Measurements from ENCODE around the gene RBMS3. TPM values are rescaled to one million over a fixed set of nuclear protein-coding genes. Genes with fewer than 3 reads are reported as not detected.

Gene RBMS3
- total RNA-seq, 1 experiment from 2014 or later: 0.42 TPM

DNA sequence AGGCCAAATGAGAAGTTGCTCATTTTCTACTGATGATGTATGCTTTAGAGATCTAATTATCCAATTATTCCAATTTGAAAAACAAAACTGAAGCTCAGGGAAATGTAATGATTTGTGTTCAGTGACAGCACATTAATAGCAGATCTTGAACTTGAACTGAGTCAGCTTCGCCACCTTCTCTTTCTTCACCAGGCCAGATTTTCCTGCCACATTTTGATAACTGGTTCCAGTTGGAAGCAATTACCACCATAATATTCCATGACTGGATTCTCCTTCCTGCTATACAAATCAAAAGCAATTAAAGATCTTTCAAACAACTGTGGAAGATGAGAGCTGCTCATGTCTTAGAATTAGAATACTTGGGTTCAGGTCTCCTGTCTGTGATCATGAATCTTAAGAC, 334.1 kb downstream of the RBMS3 start:
- H3K4me2 ChIP-seq (ENCODE audit: low read length): no peak overlapping the region
- H3K36me3 ChIP-seq (ENCODE audit: control insufficient read depth in 1 of 2, insufficient read depth in 2 of 2, low read length in 2 of 2): no peaks in the 10 kb centered on the region
- RAD21 ChIA-PET (ENCODE audit: low non-redundant PET in 1 of 2, low total read pairs in 2 of 2, uncharacterized antibody in 2 of 2, unreplicated experiment in 2 of 2): no interaction called here
- H3K79me2 ChIP-seq (ENCODE audit: insufficient read depth, low read length): no peaks in the 10 kb centered on the region
- intact Hi-C loops (cut with micrococcal nuclease): no loop called here
- H3K27ac ChIP-seq (ENCODE audit: low read depth, low read length): no peak overlapping the region
- H3K4me1 ChIP-seq (ENCODE audit: control insufficient read depth in 1 of 2, insufficient read depth in 2 of 2, low read length in 2 of 2): no peaks in the 10 kb centered on the region
- H2AFZ ChIP-seq (ENCODE audit: low read depth, low read length, poor library complexity, severe bottlenecking): no peak overlapping the region
- POLR2A ChIA-PET: no interaction called here
- DNase-seq (ENCODE audit: low read depth, low spot score) (no peak), ATAC-seq (no peak)
- H3K27me3 ChIP-seq (ENCODE audit: insufficient read depth, low read length): peaks cover 5% of the 10 kb centered on the region
- H4K20me1 ChIP-seq (ENCODE audit: insufficient read depth): no peaks in the 10 kb centered on the region
- no TSS peak for BruUV-seq (replicated peaks)
- no peak overlapping the region for H3K9ac ChIP-seq (ENCODE audit: low read length)
- no peaks in the 10 kb centered on the region for H3K9me3 ChIP-seq (ENCODE audit: control insufficient read depth in 1 of 2, insufficient read depth in 1 of 2, low read depth in 1 of 2, low read length in 2 of 2)
- no peak for TF ChIP-seq POLR2AphosphoS5 (IDR thresholded peaks at IDR 0.05; ENCODE audit: low read depth, low read length)
- CTCF ChIA-PET: no interaction called here
- H3K9me2 ChIP-seq (ENCODE audit: insufficient read depth): no peaks in the 10 kb centered on the region
- H3K4me3 ChIP-seq (replicated peaks in 1 of 2; ENCODE audit: low read depth in 1 of 2, low read length in 2 of 2): no peak overlapping the region

DNA sequence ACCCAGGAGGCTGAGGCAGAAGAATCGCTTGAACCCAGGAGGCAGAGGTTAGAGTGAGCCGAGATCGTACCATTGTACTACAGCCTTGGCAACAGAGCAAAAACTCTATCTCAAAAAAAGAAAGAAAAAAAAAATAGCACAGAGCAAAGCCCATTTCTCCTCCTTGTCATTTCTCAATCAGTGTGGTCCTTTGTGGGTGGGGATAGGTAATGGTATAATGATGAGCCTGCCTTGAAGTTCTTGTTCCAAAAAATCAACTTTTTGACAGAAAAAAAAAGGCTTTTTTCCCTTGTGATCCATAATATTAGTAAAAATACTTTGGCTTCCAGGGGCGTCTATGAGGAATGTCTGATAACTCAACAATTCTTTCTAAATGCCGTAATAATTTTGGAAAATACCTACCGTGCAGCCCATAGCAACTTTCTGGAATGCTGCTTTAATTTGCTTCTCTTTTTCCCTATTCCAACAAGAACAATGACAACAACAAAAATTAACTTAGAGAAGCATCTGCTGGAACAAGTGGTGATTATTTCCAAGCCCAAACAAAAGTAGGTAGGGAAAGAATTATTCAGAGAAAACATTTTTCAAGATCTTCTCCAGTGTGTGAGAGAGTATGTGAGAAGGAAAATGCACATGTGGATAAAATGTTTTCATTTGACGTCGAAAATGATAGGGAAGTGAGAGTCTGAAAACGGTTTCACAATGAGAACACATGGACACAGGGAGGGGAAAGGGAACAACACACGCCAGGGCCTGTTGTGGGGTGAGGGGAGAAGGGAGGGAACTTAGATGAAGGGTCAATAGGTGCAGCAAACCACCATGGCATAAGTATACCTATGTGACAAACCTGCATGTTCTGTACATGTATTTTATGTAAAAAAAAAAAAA, 337.8 kb downstream of the RBMS3 start:
- Histone ChIP-seq H4K20me1 (ENCODE audit: insufficient read depth) (no peaks in the 10 kb centered on the region), H3K36me3 (ENCODE audit: control insufficient read depth in 1 of 2, insufficient read depth in 2 of 2, low read length in 2 of 2) (no peaks in the 10 kb centered on the region), H3K9ac (ENCODE audit: low read length) (no peak overlapping the region), H3K27ac (ENCODE audit: low read depth, low read length) (no peak overlapping the region), H3K9me2 (ENCODE audit: insufficient read depth) (no peaks in the 10 kb centered on the region), H3K4me1 (ENCODE audit: control insufficient read depth in 1 of 2, insufficient read depth in 2 of 2, low read length in 2 of 2) (no peaks in the 10 kb centered on the region), H3K4me2 (ENCODE audit: low read length) (no peak overlapping the region), H3K9me3 (ENCODE audit: control insufficient read depth in 1 of 2, insufficient read depth in 1 of 2, low read depth in 1 of 2, low read length in 2 of 2) (no peaks in the 10 kb centered on the region), H3K79me2 (ENCODE audit: insufficient read depth, low read length) (no peaks in the 10 kb centered on the region), H3K27me3 (ENCODE audit: insufficient read depth, low read length) (peaks cover 5% of the 10 kb centered on the region; the same call in 1 of the 2 replicates), H2AFZ (ENCODE audit: low read depth, low read length, poor library complexity, severe bottlenecking) (no peak overlapping the region), H3K4me3 (replicated peaks in 1 of 2; ENCODE audit: low read depth in 1 of 2, low read length in 2 of 2) (no peak overlapping the region)
- ATAC-seq (no peak), DNase-seq (ENCODE audit: low read depth, low spot score) (no peak)
- ChIA-PET CTCF (no interaction called here), POLR2A (no interaction called here), RAD21 (ENCODE audit: low non-redundant PET in 1 of 2, low total read pairs in 2 of 2, uncharacterized antibody in 2 of 2, unreplicated experiment in 2 of 2) (no interaction called here)
- intact Hi-C loops (cut with micrococcal nuclease): no loop called here
- BruUV-seq (replicated peaks): no TSS peak
- TF ChIP-seq ELF1 (IDR thresholded peaks at IDR 0.05; ENCODE audit: borderline replicate concordance, low read depth): no peak
- TF ChIP-seq SP1 (IDR thresholded peaks at IDR 0.05; ENCODE audit: low read depth): no peak
- TF ChIP-seq SRF (IDR thresholded peaks at IDR 0.05; ENCODE audit: low read depth): no peak
- TF ChIP-seq ZNF274 (IDR thresholded peaks at IDR 0.05; ENCODE audit: low read depth, low read length): no peak
- TF ChIP-seq POLR2A (IDR thresholded peaks at IDR 0.05; ENCODE audit: borderline replicate concordance, extremely low read depth, insufficient read depth, insufficient read length): no peak
- TF ChIP-seq JUND (IDR thresholded peaks at IDR 0.05): no peak
- TF ChIP-seq YY1 (IDR thresholded peaks at IDR 0.05; ENCODE audit: extremely low read depth, insufficient replicate concordance, low read depth, low read length): no peak
- TF ChIP-seq, protein P1, sequence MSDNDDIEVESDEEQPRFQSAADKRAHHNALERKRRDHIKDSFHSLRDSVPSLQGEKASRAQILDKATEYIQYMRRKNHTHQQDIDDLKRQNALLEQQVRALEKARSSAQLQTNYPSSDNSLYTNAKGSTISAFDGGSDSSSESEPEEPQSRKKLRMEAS (IDR thresholded peaks at IDR 0.05): no peak
- no peak for TF ChIP-seq ZFX (IDR thresholded peaks at IDR 0.05)
- no peak for TF ChIP-seq POLR2AphosphoS5 (IDR thresholded peaks at IDR 0.05; ENCODE audit: low read depth, low read length)
- no peak for TF ChIP-seq CBX3 (IDR thresholded peaks at IDR 0.05; ENCODE audit: low read depth)
- TF ChIP-seq, protein P2, sequence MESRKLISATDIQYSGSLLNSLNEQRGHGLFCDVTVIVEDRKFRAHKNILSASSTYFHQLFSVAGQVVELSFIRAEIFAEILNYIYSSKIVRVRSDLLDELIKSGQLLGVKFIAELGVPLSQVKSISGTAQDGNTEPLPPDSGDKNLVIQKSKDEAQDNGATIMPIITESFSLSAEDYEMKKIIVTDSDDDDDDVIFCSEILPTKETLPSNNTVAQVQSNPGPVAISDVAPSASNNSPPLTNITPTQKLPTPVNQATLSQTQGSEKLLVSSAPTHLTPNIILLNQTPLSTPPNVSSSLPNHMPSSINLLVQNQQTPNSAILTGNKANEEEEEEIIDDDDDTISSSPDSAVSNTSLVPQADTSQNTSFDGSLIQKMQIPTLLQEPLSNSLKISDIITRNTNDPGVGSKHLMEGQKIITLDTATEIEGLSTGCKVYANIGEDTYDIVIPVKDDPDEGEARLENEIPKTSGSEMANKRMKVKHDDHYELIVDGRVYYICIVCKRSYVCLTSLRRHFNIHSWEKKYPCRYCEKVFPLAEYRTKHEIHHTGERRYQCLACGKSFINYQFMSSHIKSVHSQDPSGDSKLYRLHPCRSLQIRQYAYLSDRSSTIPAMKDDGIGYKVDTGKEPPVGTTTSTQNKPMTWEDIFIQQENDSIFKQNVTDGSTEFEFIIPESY (IDR thresholded peaks at IDR 0.05; ENCODE audit: extremely low read depth, insufficient replicate concordance, low read length): no peak
- TF ChIP-seq, protein P3, sequence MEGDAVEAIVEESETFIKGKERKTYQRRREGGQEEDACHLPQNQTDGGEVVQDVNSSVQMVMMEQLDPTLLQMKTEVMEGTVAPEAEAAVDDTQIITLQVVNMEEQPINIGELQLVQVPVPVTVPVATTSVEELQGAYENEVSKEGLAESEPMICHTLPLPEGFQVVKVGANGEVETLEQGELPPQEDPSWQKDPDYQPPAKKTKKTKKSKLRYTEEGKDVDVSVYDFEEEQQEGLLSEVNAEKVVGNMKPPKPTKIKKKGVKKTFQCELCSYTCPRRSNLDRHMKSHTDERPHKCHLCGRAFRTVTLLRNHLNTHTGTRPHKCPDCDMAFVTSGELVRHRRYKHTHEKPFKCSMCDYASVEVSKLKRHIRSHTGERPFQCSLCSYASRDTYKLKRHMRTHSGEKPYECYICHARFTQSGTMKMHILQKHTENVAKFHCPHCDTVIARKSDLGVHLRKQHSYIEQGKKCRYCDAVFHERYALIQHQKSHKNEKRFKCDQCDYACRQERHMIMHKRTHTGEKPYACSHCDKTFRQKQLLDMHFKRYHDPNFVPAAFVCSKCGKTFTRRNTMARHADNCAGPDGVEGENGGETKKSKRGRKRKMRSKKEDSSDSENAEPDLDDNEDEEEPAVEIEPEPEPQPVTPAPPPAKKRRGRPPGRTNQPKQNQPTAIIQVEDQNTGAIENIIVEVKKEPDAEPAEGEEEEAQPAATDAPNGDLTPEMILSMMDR (IDR thresholded peaks at IDR 0.05 in 2 of 3, conservative IDR thresholded peaks at IDR 0.05 in 1 of 3; ENCODE audit: borderline replicate concordance in 1 of 3, insufficient read depth in 1 of 3, low read depth in 2 of 3, low read length in 2 of 3): no peak
- TF ChIP-seq EZH2phosphoT487 (IDR thresholded peaks at IDR 0.05; ENCODE audit: borderline replicate concordance): no peak
- TF ChIP-seq EGR1 (IDR thresholded peaks at IDR 0.05; ENCODE audit: low read depth): no peak
- no peak for TF ChIP-seq EZH2 (IDR thresholded peaks at IDR 0.05)
- TF ChIP-seq TCF7L2 (IDR thresholded peaks at IDR 0.05; ENCODE audit: borderline replicate concordance, extremely low read depth, insufficient read depth, insufficient read length): no peak

All from HCT116 (cell line).